HCT116 (cell line): ENCODE measurements around the gene TTLL10. TPM values are rescaled to one million over a fixed set of nuclear protein-coding genes. Genes with fewer than 3 reads are reported as not detected.
A peak's percentile ranks its signal among the peaks of the same experiment; 100 is the strongest.

ENCODE experiments used
- ATAC-seq: fragments of 200-7000 bp; cut with Tn5 transposase; 2 replicates; pipeline ENCODE4 v1.9.1; 2020; ENCODE audit warnings: mild to moderate bottlenecking, moderate library complexity
- BruUV-seq: library from RNA; stranded (reverse); fragments of 400-500 nt; replicated peaks from 2 replicates; lab custom pipeline; 2021; lab: Mats Ljungman, UMichigan
- CTCF ChIA-PET: fragments of 300-600 bp; sonication (Branson Sonifier 250); formaldehyde crosslinking; loops from one replicate; lab custom pipeline; 2021; ENCODE audit warnings: antibody characterized with exemption; lab: Charles Lee
- POLR2A ChIA-PET: fragments of 300-600, 350-600 bp; sonication (Branson Sonifier 250); formaldehyde crosslinking; loops from one replicate; lab custom pipeline; 2021; ENCODE audit warnings: antibody characterized with exemption; lab: Charles Lee
- RAD21 ChIA-PET, 2 experiments: fragments of 300-600 bp; sonication (Branson Sonifier 250); formaldehyde crosslinking; loops; one replicate each; lab custom pipeline; 2023; ENCODE audit warnings: low total read pairs in 2 of 2; ENCODE audit not compliant: uncharacterized antibody in 2 of 2, unreplicated experiment in 2 of 2, low non-redundant PET in 1 of 2; lab: Charles Lee
- DNase-seq: peaks from one replicate; pipeline ENCODE4 v3.0.0-alpha.2; 2010; ENCODE audit warnings: low read depth, low spot score
- H2AFZ ChIP-seq: fragments of 200-600 bp; shearing (Covaris generic), sonication (generic); 2 replicates; pipeline ENCODE4 v1.6.1; 2017; ENCODE audit warnings: low read depth, mixed run types, mixed read lengths, antibody characterized with exemption, low read length; ENCODE audit not compliant: poor library complexity, severe bottlenecking
- H3K27ac ChIP-seq: 2 replicates; pipeline ENCODE4 v1.5.1; 2012; ENCODE audit warnings: low read depth, low read length
- H3K27me3 ChIP-seq: fragments of 200-600 bp; sonication (generic); 2 replicates; pipeline ENCODE4 v1.6.1; 2016; ENCODE audit warnings: mixed run types, low read length, mixed read lengths; ENCODE audit not compliant: insufficient read depth
- H3K36me3 ChIP-seq, 2 experiments: fragments of 200-500 bp in 1 of 2; fragments of 200-600 bp in 1 of 2; sonication (Bioruptor generic) in 1 of 2; sonication (generic) in 1 of 2; 2 replicates each; pipeline versions ENCODE4 v1.5.1 to v1.6.1; 2014 to 2016; ENCODE audit warnings: low read length in 2 of 2, inconsistent platforms in 1 of 2, mixed read lengths in 1 of 2, mixed run types in 1 of 2; ENCODE audit not compliant: insufficient read depth in 2 of 2, control insufficient read depth in 1 of 2
- H3K4me1 ChIP-seq, 2 experiments: fragments of 200-600 bp in 1 of 2; sonication (generic) in 1 of 2; 2 replicates each; pipeline versions ENCODE4 v1.5.1 to v1.6.1; 2012 to 2017; ENCODE audit warnings: low read length in 2 of 2, inconsistent platforms in 1 of 2, mild to moderate bottlenecking in 1 of 2, mixed read lengths in 1 of 2, mixed run types in 1 of 2, moderate library complexity in 1 of 2; ENCODE audit not compliant: insufficient read depth in 2 of 2, control insufficient read depth in 1 of 2
- H3K4me2 ChIP-seq: fragments of 200-600 bp; sonication (generic); 2 replicates; pipeline ENCODE4 v1.6.1; 2017; ENCODE audit warnings: mixed run types, low read length, mixed read lengths
- H3K4me3 ChIP-seq, 2 experiments: fragments of 200-600 bp in 1 of 2; sonication (generic) in 1 of 2; replicated peaks in 1 of 2; 2 replicates each; pipeline ENCODE4 v1.5.1; 2011 to 2016; ENCODE audit warnings: low read length in 2 of 2, control low read depth in 1 of 2, low read depth in 1 of 2, mild to moderate bottlenecking in 1 of 2, mixed read lengths in 1 of 2, mixed run types in 1 of 2
- H3K79me2 ChIP-seq: fragments of 200-600 bp; sonication (generic); 2 replicates; pipeline ENCODE4 v1.6.1; 2017; ENCODE audit warnings: mild to moderate bottlenecking, mixed run types, low read length, moderate library complexity, mixed read lengths; ENCODE audit not compliant: insufficient read depth
- H3K9ac ChIP-seq: fragments of 200-600 bp; sonication (generic); 2 replicates; pipeline ENCODE4 v1.6.1; 2016; ENCODE audit warnings: low read length, mixed read lengths
- H3K9me2 ChIP-seq: fragments of 200-600 bp; sonication (generic), shearing (Covaris generic); 2 replicates; pipeline ENCODE4 v1.6.1; 2017; ENCODE audit warnings: mixed run types, mild to moderate bottlenecking, moderate library complexity; ENCODE audit not compliant: insufficient read depth
- H3K9me3 ChIP-seq, 2 experiments: fragments of 200-500 bp in 1 of 2; fragments of 200-600 bp in 1 of 2; sonication (Bioruptor generic) in 1 of 2; sonication (generic) in 1 of 2; 2 replicates each; pipeline ENCODE4 v1.6.1; 2014 to 2017; ENCODE audit warnings: low read length in 2 of 2, mixed read lengths in 2 of 2, inconsistent platforms in 1 of 2, low read depth in 1 of 2, mild to moderate bottlenecking in 1 of 2, mixed run types in 1 of 2, moderate library complexity in 1 of 2; ENCODE audit not compliant: control insufficient read depth in 1 of 2, insufficient read depth in 1 of 2
- H4K20me1 ChIP-seq: fragments of 200-600 bp; sonication (generic), shearing (Covaris generic); 2 replicates; pipeline ENCODE4 v1.6.1; 2017; ENCODE audit warnings: mixed run types, mild to moderate bottlenecking, moderate library complexity; ENCODE audit not compliant: insufficient read depth
- CTCF ChIP-seq, 3 experiments: fragments of 200-600 bp in 1 of 3; sonication (generic) in 1 of 3; IDR thresholded peaks in 2 of 3; conservative IDR thresholded peaks in 1 of 3; 2 replicates each; pipeline ENCODE4 v1.5.1; 2012 to 2017; ENCODE audit warnings: low read depth in 2 of 3, low read length in 2 of 3, antibody characterized with exemption in 1 of 3, borderline replicate concordance in 1 of 3, control low read depth in 1 of 3, mild to moderate bottlenecking in 1 of 3, mixed read lengths in 1 of 3, mixed run types in 1 of 3, moderate library complexity in 1 of 3; ENCODE audit not compliant: insufficient read depth in 1 of 3
- MAX ChIP-seq: IDR thresholded peaks from 2 replicates; pipeline ENCODE4 v1.6.1; 2012
- POLR2A ChIP-seq: IDR thresholded peaks from 2 replicates; pipeline ENCODE4 v1.7.0; 2011; ENCODE audit warnings: borderline replicate concordance; ENCODE audit not compliant: insufficient read depth, insufficient read length; ENCODE audit errors: extremely low read depth
- POLR2AphosphoS5 ChIP-seq: IDR thresholded peaks from 2 replicates; pipeline ENCODE4 v1.6.1; 2011; ENCODE audit warnings: mild to moderate bottlenecking, low read depth, low read length, moderate library complexity
- SIN3A ChIP-seq: IDR thresholded peaks from 2 replicates; pipeline ENCODE4 v1.6.1; 2012; ENCODE audit warnings: low read depth
- SP1 ChIP-seq: IDR thresholded peaks from 2 replicates; pipeline ENCODE4 v1.6.1; 2012; ENCODE audit warnings: low read depth
- intact Hi-C: fragments of 100-400 bp; cut with micrococcal nuclease; formaldehyde crosslinking; loops from 2 replicates; pipeline ENCODE4 v1.10.0; 2022
- total RNA-seq: library from RNA; stranded (reverse); gene quantifications from one replicate; pipeline ENCODE4 v1.2.1, GENCODE V29; 2021; ENCODE audit not compliant: unreplicated experiment
- TF ChIP-seq, protein P1 (sequence below): IDR thresholded peaks from 2 replicates; pipeline ENCODE4 v1.6.1; 2012

Gene TTLL10
- total RNA-seq, 1 experiment from 2014 or later: 0.10 TPM

DNA sequence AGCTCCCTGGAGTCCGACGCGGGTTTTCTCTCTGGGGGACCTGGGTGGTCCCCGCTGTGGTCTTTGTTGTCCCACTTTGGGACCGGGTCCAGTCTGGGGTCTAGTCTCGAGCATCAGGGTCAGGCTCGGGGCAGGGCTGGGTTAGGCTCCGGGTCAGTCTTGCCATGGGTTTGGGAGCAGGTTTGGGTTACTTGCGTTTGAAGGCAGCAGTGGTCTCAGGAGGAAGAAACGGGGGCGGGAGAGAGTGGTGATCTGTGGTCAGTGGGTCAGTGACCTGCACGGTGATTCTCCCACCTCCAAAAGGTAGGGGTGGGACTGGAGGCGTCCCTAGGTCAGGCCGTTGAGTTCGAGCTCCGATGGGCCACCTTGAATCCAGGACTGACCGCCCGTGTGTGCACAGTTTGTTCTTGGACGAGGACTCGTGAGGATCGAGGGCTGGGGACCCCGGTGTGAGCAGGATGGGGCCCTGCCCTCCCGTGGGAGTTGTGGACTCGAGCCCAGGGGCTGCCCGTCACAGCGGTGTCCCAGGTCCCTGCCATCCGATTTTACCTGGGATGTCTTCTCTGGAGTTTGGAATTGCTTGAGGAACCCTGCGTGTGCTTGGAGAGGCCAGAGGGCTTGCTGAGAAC is 60.6 kb downstream of the TTLL10 start (continued):
- TF ChIP-seq, protein P1, sequence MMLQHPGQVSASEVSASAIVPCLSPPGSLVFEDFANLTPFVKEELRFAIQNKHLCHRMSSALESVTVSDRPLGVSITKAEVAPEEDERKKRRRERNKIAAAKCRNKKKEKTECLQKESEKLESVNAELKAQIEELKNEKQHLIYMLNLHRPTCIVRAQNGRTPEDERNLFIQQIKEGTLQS: no peak
- TF ChIP-seq SIN3A (no peak), SP1 (no peak), POLR2A (no peak), MAX (no peak)

DNA sequence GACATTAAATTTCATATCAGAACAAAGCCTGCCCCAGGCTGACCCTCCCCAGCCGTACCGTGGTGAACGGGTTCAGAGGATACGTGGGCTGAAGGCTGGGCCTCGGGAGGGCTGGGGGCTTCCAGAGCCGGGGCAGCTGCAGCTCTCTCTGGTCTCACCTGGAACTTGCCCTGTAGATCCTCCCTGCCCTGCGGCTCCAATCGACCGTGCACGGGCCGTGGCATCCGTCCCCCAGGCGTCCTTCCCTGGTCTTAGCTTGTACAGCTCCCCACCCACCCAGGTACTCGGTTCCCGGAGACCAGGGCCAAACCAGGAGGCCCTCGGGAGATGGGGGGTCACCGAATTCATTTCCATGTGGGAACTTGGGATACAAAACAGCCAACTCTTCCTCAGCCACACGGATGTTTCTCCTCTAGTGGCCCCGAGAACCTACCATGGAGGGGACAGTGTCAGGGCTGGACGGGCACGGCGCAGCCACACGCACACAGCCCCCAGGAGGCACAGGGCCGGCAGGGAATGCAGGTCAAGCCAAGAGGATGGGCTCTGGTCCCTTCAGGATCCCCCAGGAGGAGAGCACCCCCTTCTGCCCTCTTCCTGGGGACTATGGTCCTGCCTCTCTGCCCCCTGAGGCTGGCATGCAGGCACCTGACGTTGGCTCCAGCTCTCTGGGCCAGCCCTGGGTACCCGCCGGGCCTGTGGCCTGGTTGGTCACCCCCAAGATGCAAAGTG is 61.5 kb downstream of the TTLL10 start:
- ChIA-PET CTCF (no interaction called here), POLR2A (no interaction called here), RAD21 (no interaction called here)
- no peak for TF ChIP-seq CTCF (IDR thresholded peaks at IDR 0.05 in 2 of 3, conservative IDR thresholded peaks at IDR 0.05 in 1 of 3; ENCODE audit: borderline replicate concordance in 1 of 3, insufficient read depth in 1 of 3, low read depth in 2 of 3, low read length in 2 of 3)
- TF ChIP-seq POLR2AphosphoS5: 0 out of 2 replicates have a peak, but pooled peaks have one; percentile 11
- Histone ChIP-seq H3K9ac (no peak overlapping the region), H4K20me1 (no peaks in the 10 kb centered on the region), H2AFZ (no peak overlapping the region), H3K27me3 (no peaks in the 10 kb centered on the region), H3K9me3 (no peaks in the 10 kb centered on the region), H3K79me2 (peaks cover 35% of the 10 kb centered on the region), H3K4me1 (peaks cover 10 to 36% of the 10 kb centered on the region in 2 experiments; a peak in 3 of 4 replicates), H3K4me2 (no peak overlapping the region), H3K36me3 (no peaks in the 10 kb centered on the region), H3K27ac (no peak overlapping the region), H3K9me2 (no peaks in the 10 kb centered on the region), H3K4me3 (no peak overlapping the region)
- no TSS peak for BruUV-seq
- intact Hi-C loops: no loop called here
- ATAC-seq (no peak), DNase-seq (no peak)
